Effector CD8-positive, alpha-beta T cell (primary cell): Measurements from ENCODE around the gene MAP4.
"Not testable (repeated sequence)": the region's sequence is repeated elsewhere in the genome, so short reads cannot be mapped to it uniquely, and the experiment has no call there.

ENCODE experiments used
- DNase-seq: peaks from one replicate; lab custom pipeline; 2025; lab: John Stamatoyannopoulos, UW

The MAP4 gene

GRCh38 chr3:47897954-47898353 is 118.3 kb downstream of the MAP4 start:
- no peak for DNase-seq

GRCh38 chr3:47896736-47897135 is 119.5 kb downstream of the MAP4 start:
- no peak for DNase-seq

- DNase-seq = no peak
These were observed 121.0 kb downstream of the MAP4 start for GRCh38 chr3:47895241-47895640.

GRCh38 chr3:47892286-47893040 is 123.8 kb downstream of the MAP4 start:
- DNase-seq = no peak

- no peak for DNase-seq
These were observed 124.6 kb downstream of the MAP4 start for GRCh38 chr3:47891613-47892005.

- DNase-seq = no peak
These were observed 125.2 kb downstream of the MAP4 start for GRCh38 chr3:47890828-47891612.

GRCh38 chr3:47890126-47890827 is 125.9 kb downstream of the MAP4 start:
- DNase-seq = no peak

- DNase-seq = no peak
These were observed 127.0 kb downstream of the MAP4 start for GRCh38 chr3:47888986-47889757.

GRCh38 chr3:47887991-47888390 is 128.2 kb downstream of the MAP4 start:
- not testable (repeated sequence) for DNase-seq

- DNase-seq = no peak
These were observed 131.0 kb downstream of the MAP4 start for GRCh38 chr3:47885168-47885567.

- no peak for DNase-seq
These were observed 131.6 kb downstream of the MAP4 start for GRCh38 chr3:47884603-47885002.

- no peak for DNase-seq
These were observed 133.9 kb downstream of the MAP4 start for GRCh38 chr3:47882338-47882737.

GRCh38 chr3:47877719-47878118 is 138.5 kb downstream of the MAP4 start:
- no peak for DNase-seq

- DNase-seq = no peak
These were observed 138.9 kb downstream of the MAP4 start for GRCh38 chr3:47877290-47877689.

- no peak for DNase-seq
These were observed 141.3 kb downstream of the MAP4 start for GRCh38 chr3:47874913-47875312.

GRCh38 chr3:47874438-47874837 is 141.8 kb downstream of the MAP4 start:
- no peak for DNase-seq

GRCh38 chr3:47872916-47873315 is 143.3 kb downstream of the MAP4 start:
- no peak for DNase-seq

GRCh38 chr3:47871389-47871788 is 144.8 kb downstream of the MAP4 start:
- no peak for DNase-seq

- no peak for DNase-seq
These were observed 145.4 kb downstream of the MAP4 start for GRCh38 chr3:47870702-47871260.

- DNase-seq = no peak
These were observed 146.1 kb downstream of the MAP4 start for GRCh38 chr3:47870156-47870555.

GRCh38 chr3:47868306-47868705 is 147.9 kb downstream of the MAP4 start:
- DNase-seq = no peak
